Pancreas (tissue), 10 donors: ENCODE measurements around the gene VASN. TPM values are rescaled to one million over a fixed set of nuclear protein-coding genes. Genes with fewer than 3 reads are reported as not detected.

ENCODE experiments used
- ATAC-seq, 4 donors: fragments of 200-7000 bp; cut with Tn5 transposase; one replicate each; pipeline versions ENCODE4 v1.8.0 to v1.9.1; 2020; ENCODE audit warnings: mild to moderate bottlenecking in 4 of 4, moderate library complexity in 4 of 4
- DNase-seq, 6 donors: peaks; one replicate each; pipeline ENCODE4 v3.0.0-alpha.2; 2020
- FAIRE-seq: peaks from 2 replicates; lab custom pipeline; 2012; peaks lifted over from hg19 to GRCh38; lab: Jason Lieb, UNC
- H3K27ac ChIP-seq, 4 donors: fragments of 200-600 bp; sonication (generic); 1 replicate in 3 of 4; 2 replicates in 1 of 4; pipeline versions ENCODE4 v1.5.0 to v1.8.0; 2020
- H3K27me3 ChIP-seq, 4 donors: fragments of 200-600 bp; one replicate each; pipeline ENCODE4 v1.8.0; 2021
- H3K36me3 ChIP-seq, 3 donors: fragments of 200-600 bp; sonication (generic) in 1 of 3; one replicate each; pipeline versions ENCODE4 v1.5.0 to v1.8.0; 2020 to 2021
- H3K4me1 ChIP-seq, 3 donors: fragments of 200-600 bp; one replicate each; pipeline ENCODE4 v1.8.0; 2021
- H3K4me3 ChIP-seq, 4 donors: fragments of 200-600 bp; sonication (generic) in 2 of 4; one replicate each; pipeline versions ENCODE4 v1.5.0 to v1.8.0; 2020 to 2021
- H3K9me3 ChIP-seq, 4 donors: fragments of 200-600 bp; one replicate each; pipeline ENCODE4 v1.8.0; 2021
- CTCF ChIP-seq, 4 donors: fragments of 200-600 bp; sonication (generic) in 3 of 4; IDR thresholded peaks; one replicate each; pipeline versions ENCODE4 v1.5.0 to v1.8.0; 2021; ENCODE audit warnings: antibody characterized with exemption in 4 of 4
- WGBS, 2 donors: extraction: QIAGEN DNeasy Blood & Tissue Kit; methylation state at CpG; one replicate each; pipeline ENCODE4 v1.1.7; 2013; 5-methylcytosine and 5-hydroxymethylcytosine counted together
- intact Hi-C, 3 donors: fragments of 100-400 bp; cut with DNase I; formaldehyde crosslinking; loops; one replicate each; pipeline versions ENCODE4 v1.11.1 to v1.14.2; 2022
- polyA plus RNA-seq, 2 donors: library from polyadenylated mRNA; stranded (reverse); fragments of 200-250 nt; gene quantifications; one replicate each; pipeline ENCODE4 v1.2.3, GENCODE V29; 2013
- total RNA-seq, 6 donors: library from RNA; stranded (reverse); fragmentation: NEBNext Ultra II Directional in 4 of 6; extraction: Animal tissue kit (Norgen Biotek cat#: 25700) in 4 of 6; gene quantifications; one replicate each; pipeline versions ENCODE4 v1.2.1 to v1.2.4, GENCODE V29; 2021 to 2023
- donor health status: healthy with polysubstance abuse.
- donor health status: DM: no; HTN: no; CAD: no; lungs with moderate emphysema.
- donor health status: DM: no; HTN: no; CAD: no.
- donor health status: control.
- donor health status: control.
- donor health status: Bipolar disorder and iron deficiency.
- donor health status: DM: yes; HTN: yes; CAD: no.
- donor health status: DM: no; HTN: no; CAD: no.
- donor health status: DM: no; HTN: no; CAD: no.
- donor health status: DM: yes; HTN: yes; CAD: no.

VASN gene
- total and polyA plus RNA-seq, 8 donors: 3.1 to 14.8 (median 8.5) TPM

DNA sequence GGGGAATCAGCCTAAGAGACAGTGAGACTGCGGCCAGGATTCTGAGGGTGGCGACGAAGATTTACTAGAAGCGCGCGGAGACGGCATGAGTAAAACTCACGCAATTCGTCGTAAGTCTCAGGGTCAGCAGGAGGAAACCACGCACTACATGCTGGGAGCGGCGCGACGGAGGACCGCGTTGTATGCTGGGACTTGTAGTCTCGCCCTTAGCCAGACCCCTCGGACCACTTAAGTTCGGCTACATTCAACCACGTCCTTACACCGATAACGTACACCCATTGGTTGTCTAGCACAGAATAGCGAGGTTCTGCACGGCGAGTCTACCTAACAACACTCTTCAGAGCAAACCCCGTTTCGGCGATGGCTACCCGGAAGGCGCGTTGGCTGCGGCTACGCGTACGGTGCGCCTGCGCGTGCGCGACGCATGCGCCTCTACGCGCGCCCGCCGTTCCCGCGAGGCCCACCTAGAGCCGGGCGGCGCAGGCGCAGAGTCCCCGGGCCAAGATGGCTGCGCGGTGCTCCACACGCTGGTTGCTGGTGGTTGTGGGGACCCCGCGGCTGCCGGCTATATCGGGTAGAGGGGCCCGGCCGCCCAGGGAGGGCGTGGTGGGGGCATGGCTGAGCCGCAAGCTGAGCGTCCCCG is 53.9 kb downstream of the VASN start, which contains the start of gene DNAJA3:
TSS of gene DNAJA3 (plus strand) at position 491 of the 643 bp plus-strand sequence. CDS start at position 505, 14 bp downstream.
- DNase-seq: peak; percentile 86 to 98 (median 92)
- intact Hi-C loops: no loop called here
- FAIRE-seq: no peak

GRCh38 chr16:4426021-4426684 is 54.5 kb downstream of the VASN start:
- Histone ChIP-seq H3K4me3 (peak overlapping the region; percentile 68 to 98 (median 98)), H3K4me1 (peaks cover 10 to 14% (median 13%) of the 10 kb centered on the region in 3 donors), H3K27me3 (no peaks in the 10 kb centered on the region), H3K27ac (peak overlapping the region; percentile 81 to 99 (median 94)), H3K9me3 (no peaks in the 10 kb centered on the region), H3K36me3 (peaks cover 0 to under 1% (median 0%) of the 10 kb centered on the region in 3 donors)
- intact Hi-C loops: no loop called here
- 1 to 2% methylated on average over 30 to 31 of the region's 31 CpGs for WGBS, 2 donors
- no peak for TF ChIP-seq CTCF (IDR thresholded peaks at IDR 0.05)
- DNase-seq: no peak
- peak; percentile 26 to 51 (median 42) for ATAC-seq
- no peak for FAIRE-seq

More for the DNA sequence above, 53.9 kb downstream of the VASN start, which contains the start of gene DNAJA3:
- H3K27me3 ChIP-seq: no peaks in the 10 kb centered on the region
- peaks cover 10 to 14% (median 13%) of the 10 kb centered on the region in 3 donors for H3K4me1 ChIP-seq
- ATAC-seq: peak; percentile 94 to 99 (median 98)
- TF ChIP-seq CTCF (IDR thresholded peaks at IDR 0.05): no peak
- H3K9me3 ChIP-seq: no peaks in the 10 kb centered on the region
- H3K36me3 ChIP-seq: no peaks in the 10 kb centered on the region
- H3K4me3 ChIP-seq: peak within 1 kb of the TSS; percentile 68 to 98 (median 98)
- WGBS, 2 donors: 0% methylated on average over 65 to 68 of the region's 68 CpGs
- H3K27ac ChIP-seq: peak within 1 kb of the TSS; percentile 81 to 99 (median 94)

DNA sequence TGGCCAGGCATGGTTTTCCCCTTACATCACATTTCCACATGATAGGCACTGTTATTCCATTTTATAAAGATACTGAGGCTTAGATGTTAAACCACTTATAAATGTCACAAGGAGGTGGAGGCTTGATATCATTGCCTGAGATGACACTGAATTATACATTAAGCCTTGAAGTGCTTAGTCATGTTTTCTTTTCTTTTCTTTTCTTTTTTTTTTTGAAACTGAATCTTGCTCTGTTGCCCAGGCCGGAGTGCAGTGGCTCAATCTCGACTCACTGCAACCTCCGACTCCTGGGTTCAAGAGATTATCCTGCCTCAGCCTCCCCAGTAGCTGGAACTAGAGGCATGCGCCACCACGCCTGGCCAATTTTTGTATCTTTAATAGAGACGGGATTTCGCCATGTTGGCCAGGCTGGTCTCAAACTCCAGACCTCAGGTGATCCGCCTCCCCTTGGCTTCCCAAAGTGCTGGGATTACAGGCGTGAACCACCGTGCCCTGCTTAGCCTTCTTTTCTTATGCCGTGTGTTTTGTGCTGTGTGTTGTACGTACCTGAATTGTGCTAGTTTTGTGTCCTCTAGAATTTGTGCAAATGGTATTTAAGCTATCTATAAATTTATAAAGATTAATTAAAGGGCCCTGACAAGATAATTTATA is 55.2 kb downstream of the VASN start:
- Histone ChIP-seq H3K27ac (no peak overlapping the region), H3K4me3 (peak overlapping the region in 3 of 4 donors; percentile 68 to 98 (median 98)), H3K27me3 (no peaks in the 10 kb centered on the region), H3K36me3 (peaks cover 0 to 8% (median 3%) of the 10 kb centered on the region in 3 donors), H3K4me1 (peaks cover 10 to 14% (median 13%) of the 10 kb centered on the region in 3 donors), H3K9me3 (no peaks in the 10 kb centered on the region)
- no peak for TF ChIP-seq CTCF (IDR thresholded peaks at IDR 0.05)
- intact Hi-C loops: no loop called here
- no peak for ATAC-seq
- peak in 1 of 6 donors; percentile 13 for DNase-seq
- FAIRE-seq: no peak
- 80 to 85% methylated on average over 12 of the region's 12 CpGs for WGBS, 2 donors

DNA sequence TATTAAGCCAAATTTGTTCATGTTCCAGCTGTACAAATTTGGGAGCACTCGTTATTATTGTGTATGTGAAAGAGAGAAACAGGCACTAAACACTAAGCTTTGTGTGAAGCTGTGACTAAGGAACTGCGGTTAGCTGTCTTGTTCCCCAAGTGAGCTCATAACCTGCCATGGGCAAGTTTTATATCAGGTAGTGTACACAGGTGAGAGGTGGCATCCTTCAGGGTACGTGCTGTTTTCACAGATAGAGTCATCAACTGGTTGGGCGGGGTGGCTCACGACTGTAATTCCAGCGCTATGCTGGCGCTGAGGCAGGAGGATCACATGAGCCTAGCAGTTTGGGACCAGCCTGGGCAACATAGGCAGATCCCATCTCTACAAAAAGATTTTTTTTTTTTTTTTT is 56.9 kb downstream of the VASN start:
- intact Hi-C loops: no loop called here
- Histone ChIP-seq H3K36me3 (peaks cover 0 to 10% (median 3%) of the 10 kb centered on the region in 3 donors), H3K4me3 (no peak overlapping the region), H3K4me1 (peaks cover 10 to 14% (median 13%) of the 10 kb centered on the region in 3 donors), H3K27ac (no peak overlapping the region), H3K9me3 (no peaks in the 10 kb centered on the region), H3K27me3 (no peaks in the 10 kb centered on the region)
- DNase-seq (no peak), ATAC-seq (no peak), FAIRE-seq (no peak)
- TF ChIP-seq CTCF (IDR thresholded peaks at IDR 0.05): no peak
- WGBS, 2 donors: 90 to 94% methylated on average over 7 of the region's 7 CpGs
